Heart left ventricle (tissue), 13 donors: Measurements from ENCODE around the gene SLC16A4.

Source experiments
- POLR2A ChIP-seq, 2 donors: fragments of 450-650 bp; IDR thresholded peaks; one replicate each; pipeline ENCODE4 v1.6.1; 2017; ENCODE audit warnings: antibody characterized with exemption in 2 of 2, mild to moderate bottlenecking in 2 of 2, moderate library complexity in 2 of 2
- TF ChIP-seq, protein P1 (sequence below), 12 donors: fragments of 200-600 bp; sonication (generic) in 4 of 12; IDR thresholded peaks; one replicate each; pipeline versions ENCODE4 v1.5.0 to v1.8.0; 2018 to 2022; ENCODE audit warnings: antibody characterized with exemption in 12 of 12, mild to moderate bottlenecking in 5 of 12
- donor health status: ischemic (EF 13 %, LVEDD 7.1; RV severe dilation, severe dysfunction).
- donor health status: DM: no; HTN: yes; CAD: no.
- donor health status: DM: no; HTN: no; CAD: no.
- donor health status: ischemic (EF 25% LVEDD 6.9; RV normal size, moderate dysfunction).
- donor health status: ischemic (EF 25% LVEDD 5.7; RV mildly dilated, moderate dysfunction).
- donor health status: ischemic (EF 35%, LVEDD 5.7; RV mildly dilated, moderate dysfunction).
- donor health status: nonischemic (EF 11% LVEDD 7.7; RV severe dilation, severe dysfunction).
- donor health status: DM: yes; HTN: yes; CAD: no.
- donor health status: PGD.
- donor health status: ischemic (EF 29% LVEDD 5.4; RV normal size, mild dysfunction).
- donor health status: nonischemic (EF 23%, LVEDD 6.1; RV moderate dilation, normal function).

GRCh38 chr1:110339407-110340206 lies 51.2 kb downstream of the SLC16A4 start:
- TF ChIP-seq, protein P1, sequence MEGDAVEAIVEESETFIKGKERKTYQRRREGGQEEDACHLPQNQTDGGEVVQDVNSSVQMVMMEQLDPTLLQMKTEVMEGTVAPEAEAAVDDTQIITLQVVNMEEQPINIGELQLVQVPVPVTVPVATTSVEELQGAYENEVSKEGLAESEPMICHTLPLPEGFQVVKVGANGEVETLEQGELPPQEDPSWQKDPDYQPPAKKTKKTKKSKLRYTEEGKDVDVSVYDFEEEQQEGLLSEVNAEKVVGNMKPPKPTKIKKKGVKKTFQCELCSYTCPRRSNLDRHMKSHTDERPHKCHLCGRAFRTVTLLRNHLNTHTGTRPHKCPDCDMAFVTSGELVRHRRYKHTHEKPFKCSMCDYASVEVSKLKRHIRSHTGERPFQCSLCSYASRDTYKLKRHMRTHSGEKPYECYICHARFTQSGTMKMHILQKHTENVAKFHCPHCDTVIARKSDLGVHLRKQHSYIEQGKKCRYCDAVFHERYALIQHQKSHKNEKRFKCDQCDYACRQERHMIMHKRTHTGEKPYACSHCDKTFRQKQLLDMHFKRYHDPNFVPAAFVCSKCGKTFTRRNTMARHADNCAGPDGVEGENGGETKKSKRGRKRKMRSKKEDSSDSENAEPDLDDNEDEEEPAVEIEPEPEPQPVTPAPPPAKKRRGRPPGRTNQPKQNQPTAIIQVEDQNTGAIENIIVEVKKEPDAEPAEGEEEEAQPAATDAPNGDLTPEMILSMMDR (IDR thresholded peaks at IDR 0.05) = peak in 7 of 12 donors; percentile 17 to 47 (median 35)
- TF ChIP-seq POLR2A (IDR thresholded peaks at IDR 0.05) = peak; percentile 68 to 83
